ENCODE data around the gene MINDY4.

The MINDY4 gene

GRCh38 chr7:30916767-30917166 is 145.6 kb downstream of the MINDY4 start:
- peaks cover 31% of the 10 kb centered on the region for H3K4me1 ChIP-seq (ENCODE audit: insufficient read depth, insufficient read length)
- no peak overlapping the region for H3K9ac ChIP-seq (ENCODE audit: insufficient read length, low read depth)
- H3K9me3 ChIP-seq (ENCODE audit: insufficient read depth, low read length): no peaks in the 10 kb centered on the region
- TF ChIP-seq ZNF274 (IDR thresholded peaks at IDR 0.05; ENCODE audit: low read depth, low read length): no peak
- no peak for TF ChIP-seq SUZ12 (IDR thresholded peaks at IDR 0.05; ENCODE audit: extremely low read depth, insufficient read depth, insufficient read length)
- TF ChIP-seq YY1 (IDR thresholded peaks at IDR 0.05; ENCODE audit: insufficient read depth, insufficient read length): no peak
- no peak overlapping the region for H3K4me3 ChIP-seq (ENCODE audit: insufficient read length, low read depth)
- H3K27me3 ChIP-seq (ENCODE audit: insufficient read depth, insufficient read length): no peaks in the 10 kb centered on the region
- H3K36me3 ChIP-seq (ENCODE audit: insufficient read depth, insufficient read length, low read length): no peaks in the 10 kb centered on the region
- no peak for DNase-seq (ENCODE audit: low read depth, low spot score)

- Histone ChIP-seq H3K9ac (ENCODE audit: insufficient read length, low read depth) (no peak overlapping the region), H3K4me1 (ENCODE audit: insufficient read depth, insufficient read length) (peaks cover 30% of the 10 kb centered on the region), H3K4me3 (ENCODE audit: insufficient read length, low read depth) (no peak overlapping the region), H3K36me3 (ENCODE audit: insufficient read depth, insufficient read length, low read length) (no peaks in the 10 kb centered on the region), H3K27me3 (ENCODE audit: insufficient read depth, insufficient read length) (no peaks in the 10 kb centered on the region), H3K9me3 (ENCODE audit: insufficient read depth, low read length) (no peaks in the 10 kb centered on the region)
- DNase-seq (ENCODE audit: low read depth, low spot score): no peak
- TF ChIP-seq SUZ12 (IDR thresholded peaks at IDR 0.05; ENCODE audit: extremely low read depth, insufficient read depth, insufficient read length): no peak
- TF ChIP-seq ZNF274 (IDR thresholded peaks at IDR 0.05; ENCODE audit: low read depth, low read length): no peak
- TF ChIP-seq YY1 (IDR thresholded peaks at IDR 0.05; ENCODE audit: insufficient read depth, insufficient read length): no peak
Measured at GRCh38 chr7:30917216-30917893, 146.1 kb downstream of the MINDY4 start.

GRCh38 chr7:30918676-30919075 is 147.5 kb downstream of the MINDY4 start:
- no peak overlapping the region for H3K9ac ChIP-seq (ENCODE audit: insufficient read length, low read depth)
- no peak for TF ChIP-seq SUZ12 (IDR thresholded peaks at IDR 0.05; ENCODE audit: extremely low read depth, insufficient read depth, insufficient read length)
- TF ChIP-seq ZNF274 (IDR thresholded peaks at IDR 0.05; ENCODE audit: low read depth, low read length): no peak
- no peak for TF ChIP-seq YY1 (IDR thresholded peaks at IDR 0.05; ENCODE audit: insufficient read depth, insufficient read length)

GRCh38 chr7:30920021-30920583 is 148.9 kb downstream of the MINDY4 start:
- Histone ChIP-seq H3K36me3 (ENCODE audit: insufficient read depth, insufficient read length, low read length) (no peaks in the 10 kb centered on the region), H3K9me3 (ENCODE audit: insufficient read depth, low read length) (no peaks in the 10 kb centered on the region), H3K4me1 (ENCODE audit: insufficient read depth, insufficient read length) (peaks cover 21% of the 10 kb centered on the region), H3K4me3 (ENCODE audit: insufficient read length, low read depth) (no peak overlapping the region), H3K9ac (ENCODE audit: insufficient read length, low read depth) (no peak overlapping the region), H3K27me3 (ENCODE audit: insufficient read depth, insufficient read length) (no peaks in the 10 kb centered on the region)
- no peak for TF ChIP-seq YY1 (IDR thresholded peaks at IDR 0.05; ENCODE audit: insufficient read depth, insufficient read length)
- no peak for TF ChIP-seq SUZ12 (IDR thresholded peaks at IDR 0.05; ENCODE audit: extremely low read depth, insufficient read depth, insufficient read length)
- no peak for TF ChIP-seq ZNF274 (IDR thresholded peaks at IDR 0.05; ENCODE audit: low read depth, low read length)
- no peak for DNase-seq (ENCODE audit: low read depth, low spot score)

More at GRCh38 chr7:30918676-30919075, 147.5 kb downstream of the MINDY4 start:
- no peaks in the 10 kb centered on the region for H3K36me3 ChIP-seq (ENCODE audit: insufficient read depth, insufficient read length, low read length)
- no peak for DNase-seq (ENCODE audit: low read depth, low spot score)
- no peaks in the 10 kb centered on the region for H3K9me3 ChIP-seq (ENCODE audit: insufficient read depth, low read length)
- H3K4me3 ChIP-seq (ENCODE audit: insufficient read length, low read depth): no peak overlapping the region
- peaks cover 28% of the 10 kb centered on the region for H3K4me1 ChIP-seq (ENCODE audit: insufficient read depth, insufficient read length)
- H3K27me3 ChIP-seq (ENCODE audit: insufficient read depth, insufficient read length): no peaks in the 10 kb centered on the region

GRCh38 chr7:30920584-30921539 is 149.6 kb downstream of the MINDY4 start:
- DNase-seq (ENCODE audit: low read depth, low spot score): no peak
- H3K36me3 ChIP-seq (ENCODE audit: insufficient read depth, insufficient read length, low read length): no peaks in the 10 kb centered on the region
- TF ChIP-seq SUZ12 (IDR thresholded peaks at IDR 0.05; ENCODE audit: extremely low read depth, insufficient read depth, insufficient read length) (no peak), ZNF274 (IDR thresholded peaks at IDR 0.05; ENCODE audit: low read depth, low read length) (no peak), YY1 (IDR thresholded peaks at IDR 0.05; ENCODE audit: insufficient read depth, insufficient read length) (no peak)
- H3K9ac ChIP-seq (ENCODE audit: insufficient read length, low read depth): peak overlapping the region; percentile 26
- H3K9me3 ChIP-seq (ENCODE audit: insufficient read depth, low read length): no peaks in the 10 kb centered on the region
- H3K4me1 ChIP-seq (ENCODE audit: insufficient read depth, insufficient read length): peaks cover 19% of the 10 kb centered on the region
- H3K27me3 ChIP-seq (ENCODE audit: insufficient read depth, insufficient read length): no peaks in the 10 kb centered on the region
- H3K4me3 ChIP-seq (ENCODE audit: insufficient read length, low read depth): no peak overlapping the region

- H3K27me3 ChIP-seq (ENCODE audit: insufficient read depth, insufficient read length): no peaks in the 10 kb centered on the region
- peaks cover 20% of the 10 kb centered on the region for H3K4me1 ChIP-seq (ENCODE audit: insufficient read depth, insufficient read length)
- peak overlapping the region; percentile 26 for H3K9ac ChIP-seq (ENCODE audit: insufficient read length, low read depth)
- no peaks in the 10 kb centered on the region for H3K36me3 ChIP-seq (ENCODE audit: insufficient read depth, insufficient read length, low read length)
- H3K4me3 ChIP-seq (ENCODE audit: insufficient read length, low read depth): no peak overlapping the region
- peaks cover under 1% of the 10 kb centered on the region; the same call in 1 of the 2 replicates for H3K9me3 ChIP-seq (ENCODE audit: insufficient read depth, low read length)
- no peak for TF ChIP-seq YY1 (IDR thresholded peaks at IDR 0.05; ENCODE audit: insufficient read depth, insufficient read length)
- TF ChIP-seq SUZ12 (IDR thresholded peaks at IDR 0.05; ENCODE audit: extremely low read depth, insufficient read depth, insufficient read length): no peak
- TF ChIP-seq ZNF274 (IDR thresholded peaks at IDR 0.05; ENCODE audit: low read depth, low read length): no peak
- no peak for DNase-seq (ENCODE audit: low read depth, low spot score)
Measured at GRCh38 chr7:30921540-30922401, 150.6 kb downstream of the MINDY4 start.

Data from NT2/D1 (cell line).